Muscle layer of colon (tissue), 2 donors: ENCODE results near the gene BFSP2.
"Not testable (repeated sequence)": the region's sequence is repeated elsewhere in the genome, so short reads cannot be mapped to it uniquely, and the experiment has no call there.

Experiments used
- H3K27ac ChIP-seq: one replicate; pipeline ENCODE4 v1.7.0; 2013; ENCODE audit warnings: low read depth, mild to moderate bottlenecking, low read length, moderate library complexity
- H3K27me3 ChIP-seq, 2 donors: one replicate each; pipeline ENCODE4 v1.7.0; 2013; ENCODE audit warnings: low read length in 2 of 2, mild to moderate bottlenecking in 2 of 2; ENCODE audit not compliant: insufficient read depth in 2 of 2, control insufficient read depth in 1 of 2
- H3K36me3 ChIP-seq: one replicate; pipeline ENCODE4 v1.7.0; 2013; ENCODE audit warnings: mild to moderate bottlenecking, low read length; ENCODE audit not compliant: insufficient read depth
- H3K4me1 ChIP-seq: one replicate; pipeline ENCODE4 v1.7.0; 2013; ENCODE audit warnings: mild to moderate bottlenecking, low read length; ENCODE audit not compliant: insufficient read depth
- H3K4me3 ChIP-seq, 2 donors: one replicate each; pipeline ENCODE4 v1.7.0; 2013; ENCODE audit warnings: low read length in 2 of 2, low read depth in 1 of 2, mild to moderate bottlenecking in 1 of 2, moderate library complexity in 1 of 2
- H3K9ac ChIP-seq: one replicate; pipeline ENCODE4 v1.7.0; 2013; ENCODE audit warnings: low read length
- H3K9me3 ChIP-seq: one replicate; pipeline ENCODE4 v1.7.0; 2013; ENCODE audit warnings: mild to moderate bottlenecking, low read length
- donor health status: abdominal sarcoma.
- donor health status: Adenocarcinoma of cecum.

Gene BFSP2

GRCh38 chr3:133506215-133506901 lies 106.5 kb downstream of the BFSP2 start:
- no peak overlapping the region for H3K9ac ChIP-seq
- H3K27ac ChIP-seq, result no peak overlapping the region
- H3K4me1 ChIP-seq, result no peaks in the 10 kb centered on the region
- no peaks in the 10 kb centered on the region for H3K36me3 ChIP-seq
- H3K4me3 ChIP-seq, result no peak overlapping the region
- no peaks in the 10 kb centered on the region for H3K27me3 ChIP-seq
- H3K9me3 ChIP-seq, result peaks cover 3% of the 10 kb centered on the region

- Histone ChIP-seq H3K4me1 (no peaks in the 10 kb centered on the region), H3K9me3 (peaks cover 3% of the 10 kb centered on the region), H3K27ac (no peak overlapping the region), H3K27me3 (no peaks in the 10 kb centered on the region), H3K36me3 (no peaks in the 10 kb centered on the region), H3K9ac (no peak overlapping the region), H3K4me3 (no peak overlapping the region)
Observed at GRCh38 chr3:133509488-133509887, 109.6 kb downstream of the BFSP2 start.

- Histone ChIP-seq H3K9me3 (no peaks in the 10 kb centered on the region), H3K4me3 (no peak overlapping the region), H3K27ac (no peak overlapping the region), H3K27me3 (no peaks in the 10 kb centered on the region), H3K4me1 (no peaks in the 10 kb centered on the region), H3K9ac (no peak overlapping the region), H3K36me3 (no peaks in the 10 kb centered on the region)
Observed at GRCh38 chr3:133512416-133513089, 112.7 kb downstream of the BFSP2 start.

- H3K4me1 ChIP-seq, result no peaks in the 10 kb centered on the region
- no peak overlapping the region for H3K9ac ChIP-seq
- no peaks in the 10 kb centered on the region for H3K9me3 ChIP-seq
- H3K27me3 ChIP-seq, result no peaks in the 10 kb centered on the region
- no peak overlapping the region for H3K4me3 ChIP-seq
- H3K36me3 ChIP-seq, result no peaks in the 10 kb centered on the region
- H3K27ac ChIP-seq, result no peak overlapping the region
Observed at GRCh38 chr3:133514418-133514817, 114.6 kb downstream of the BFSP2 start.

- Histone ChIP-seq H3K27ac (no peak overlapping the region), H3K9ac (no peak overlapping the region), H3K4me1 (no peaks in the 10 kb centered on the region), H3K9me3 (no peaks in the 10 kb centered on the region), H3K36me3 (no peaks in the 10 kb centered on the region), H3K4me3 (no peak overlapping the region), H3K27me3 (no peaks in the 10 kb centered on the region)
Observed at GRCh38 chr3:133515127-133515526, 115.3 kb downstream of the BFSP2 start.

GRCh38 chr3:133520286-133520685 lies 120.4 kb downstream of the BFSP2 start:
- Histone ChIP-seq H3K27ac (no peak overlapping the region), H3K36me3 (no peaks in the 10 kb centered on the region), H3K9ac (no peak overlapping the region), H3K9me3 (no peaks in the 10 kb centered on the region), H3K27me3 (no peaks in the 10 kb centered on the region), H3K4me1 (no peaks in the 10 kb centered on the region), H3K4me3 (no peak overlapping the region)

GRCh38 chr3:133520938-133521337 lies 121.1 kb downstream of the BFSP2 start:
- H3K4me3 ChIP-seq, H3K27ac ChIP-seq, H3K36me3 ChIP-seq, H3K9ac ChIP-seq, H3K4me1 ChIP-seq, H3K27me3 ChIP-seq, H3K9me3 ChIP-seq: not testable (repeated sequence)

- Histone ChIP-seq H3K9me3 (no peaks in the 10 kb centered on the region), H3K27me3 (no peaks in the 10 kb centered on the region), H3K9ac (no peak overlapping the region), H3K27ac (no peak overlapping the region), H3K36me3 (no peaks in the 10 kb centered on the region), H3K4me3 (no peak overlapping the region), H3K4me1 (no peaks in the 10 kb centered on the region)
Observed at GRCh38 chr3:133521946-133522345, 122.1 kb downstream of the BFSP2 start.

DNA sequence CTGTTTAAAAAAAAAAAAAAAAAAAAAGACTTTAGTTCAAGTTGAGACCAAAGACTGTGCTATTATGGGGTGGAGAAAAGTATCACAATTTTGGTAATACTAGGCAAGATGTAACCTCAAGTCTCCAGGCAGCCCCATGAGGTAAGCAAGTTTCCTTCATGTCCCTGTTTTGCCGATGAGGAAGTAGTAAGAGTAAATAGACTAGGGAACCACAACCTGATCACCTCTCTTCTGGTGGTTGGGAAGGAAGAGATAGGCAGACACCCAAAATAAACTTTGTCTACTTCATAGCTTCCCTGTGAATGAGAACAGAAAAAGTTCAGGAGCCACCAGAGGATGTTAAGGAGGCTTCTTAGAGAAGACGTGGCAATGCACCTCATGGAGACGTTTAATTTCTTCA lies 123.9 kb downstream of the BFSP2 start:
- not testable (repeated sequence) for H3K9me3 ChIP-seq, H3K4me3 ChIP-seq, H3K27me3 ChIP-seq, H3K36me3 ChIP-seq, H3K27ac ChIP-seq, H3K9ac ChIP-seq, H3K4me1 ChIP-seq
